Measurements from ENCODE around the gene SLC7A1. TPM values are rescaled to one million over a fixed set of nuclear protein-coding genes. Genes with fewer than 3 reads are reported as not detected.
A peak's percentile ranks its signal among the peaks of the same experiment; 100 is the strongest.

Gene SLC7A1
- total and polyA plus RNA-seq, 2 experiments from 2014 or later: 10.1 to 16.2 TPM

DNA sequence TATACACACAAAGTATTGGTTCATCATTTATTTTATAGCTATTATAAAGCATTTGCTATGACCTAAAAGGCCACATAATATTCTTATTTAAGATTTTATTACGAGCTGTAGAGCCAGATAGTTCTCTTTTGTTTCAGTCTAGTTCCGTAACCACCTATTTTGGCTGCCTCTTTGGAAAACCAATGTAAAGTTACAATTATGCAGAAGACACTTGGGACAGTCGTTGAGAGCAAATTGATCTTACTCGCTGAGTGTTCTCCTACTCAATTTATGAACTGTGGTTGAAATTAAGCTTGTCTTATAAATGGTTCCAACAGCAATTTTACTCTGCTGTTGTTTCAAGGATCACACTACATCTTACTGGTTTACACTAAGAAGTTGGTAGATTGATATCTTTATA lies 122.3 kb downstream of the SLC7A1 start:
- 78% methylated on average over 4 of the region's 4 CpGs for WGBS (ENCODE audit: low lambda C conversion rate, missing lambda C conversion rate)
- Histone ChIP-seq H3K36me3 (replicated peaks; ENCODE audit: insufficient read depth, low read depth) (no peaks in the 10 kb centered on the region), H4K20me1 (ENCODE audit: insufficient read depth, poor library complexity, severe bottlenecking) (no peaks in the 10 kb centered on the region), H3K27me3 (peaks cover 8% of the 10 kb centered on the region), H3K9me2 (replicated peaks; ENCODE audit: insufficient read depth) (no peaks in the 10 kb centered on the region), H3K4me1 (ENCODE audit: insufficient read depth) (no peaks in the 10 kb centered on the region), H3K27ac (no peak overlapping the region), H3K4me3 (no peak overlapping the region), H3K79me2 (no peaks in the 10 kb centered on the region), H3K9me3 (ENCODE audit: low read depth) (no peaks in the 10 kb centered on the region), H2AFZ (no peak overlapping the region), H3K4me2 (no peak overlapping the region)
- DNase-seq (ENCODE audit: low spot score): no peak
- TF ChIP-seq, protein P1, sequence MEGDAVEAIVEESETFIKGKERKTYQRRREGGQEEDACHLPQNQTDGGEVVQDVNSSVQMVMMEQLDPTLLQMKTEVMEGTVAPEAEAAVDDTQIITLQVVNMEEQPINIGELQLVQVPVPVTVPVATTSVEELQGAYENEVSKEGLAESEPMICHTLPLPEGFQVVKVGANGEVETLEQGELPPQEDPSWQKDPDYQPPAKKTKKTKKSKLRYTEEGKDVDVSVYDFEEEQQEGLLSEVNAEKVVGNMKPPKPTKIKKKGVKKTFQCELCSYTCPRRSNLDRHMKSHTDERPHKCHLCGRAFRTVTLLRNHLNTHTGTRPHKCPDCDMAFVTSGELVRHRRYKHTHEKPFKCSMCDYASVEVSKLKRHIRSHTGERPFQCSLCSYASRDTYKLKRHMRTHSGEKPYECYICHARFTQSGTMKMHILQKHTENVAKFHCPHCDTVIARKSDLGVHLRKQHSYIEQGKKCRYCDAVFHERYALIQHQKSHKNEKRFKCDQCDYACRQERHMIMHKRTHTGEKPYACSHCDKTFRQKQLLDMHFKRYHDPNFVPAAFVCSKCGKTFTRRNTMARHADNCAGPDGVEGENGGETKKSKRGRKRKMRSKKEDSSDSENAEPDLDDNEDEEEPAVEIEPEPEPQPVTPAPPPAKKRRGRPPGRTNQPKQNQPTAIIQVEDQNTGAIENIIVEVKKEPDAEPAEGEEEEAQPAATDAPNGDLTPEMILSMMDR (IDR thresholded peaks at IDR 0.05; ENCODE audit: poor library complexity): no peak
- TF ChIP-seq EZH2phosphoT487 (IDR thresholded peaks at IDR 0.05; ENCODE audit: low read depth, severe bottlenecking, unreplicated experiment) (no peak), EZH2 (IDR thresholded peaks at IDR 0.05; ENCODE audit: borderline replicate concordance) (no peak)

DNA sequence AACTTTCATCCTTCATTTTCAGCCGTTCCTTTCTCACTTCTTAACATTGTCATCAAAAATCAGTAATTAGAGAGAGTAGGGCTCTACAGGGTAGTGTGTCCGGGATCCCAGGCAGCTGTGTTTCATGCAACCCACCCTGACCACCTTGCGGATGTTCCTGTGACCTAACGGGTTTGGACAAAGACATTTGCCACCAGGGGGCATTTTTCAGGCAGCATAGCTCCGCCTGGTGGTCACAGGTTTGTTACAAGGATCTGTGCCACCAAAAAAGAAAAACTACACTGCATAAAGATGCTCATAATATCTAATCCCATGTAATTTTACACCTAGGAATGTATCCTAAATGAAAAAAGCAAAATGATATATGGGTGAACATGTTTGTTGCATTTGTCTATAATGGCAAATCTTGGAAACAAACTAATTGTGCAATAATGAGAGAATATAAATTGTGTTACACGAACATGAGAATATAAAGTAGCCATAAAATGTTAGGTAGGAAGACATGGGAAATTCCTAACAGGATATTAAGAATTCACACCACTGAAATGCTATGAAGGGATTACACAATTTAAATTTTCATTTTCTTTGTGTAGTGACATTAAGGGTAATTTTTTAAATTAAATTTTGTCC lies 123.0 kb downstream of the SLC7A1 start:
- Histone ChIP-seq H3K36me3 (replicated peaks; ENCODE audit: insufficient read depth, low read depth) (no peaks in the 10 kb centered on the region), H3K9me2 (replicated peaks; ENCODE audit: insufficient read depth) (no peaks in the 10 kb centered on the region), H2AFZ (no peak overlapping the region), H3K9me3 (ENCODE audit: low read depth) (no peaks in the 10 kb centered on the region), H3K27me3 (peaks cover 3% of the 10 kb centered on the region), H4K20me1 (ENCODE audit: insufficient read depth, poor library complexity, severe bottlenecking) (no peaks in the 10 kb centered on the region), H3K79me2 (no peaks in the 10 kb centered on the region), H3K4me3 (no peak overlapping the region), H3K4me2 (no peak overlapping the region), H3K4me1 (ENCODE audit: insufficient read depth) (no peaks in the 10 kb centered on the region), H3K27ac (no peak overlapping the region)
- WGBS (ENCODE audit: low lambda C conversion rate, missing lambda C conversion rate): 54% methylated on average over 6 of the region's 6 CpGs
- TF ChIP-seq, protein P1 (IDR thresholded peaks at IDR 0.05; ENCODE audit: poor library complexity): peak; percentile 72
- no peak for TF ChIP-seq EZH2 (IDR thresholded peaks at IDR 0.05; ENCODE audit: borderline replicate concordance)
- peak; percentile 71 for DNase-seq (ENCODE audit: low spot score)

DNA sequence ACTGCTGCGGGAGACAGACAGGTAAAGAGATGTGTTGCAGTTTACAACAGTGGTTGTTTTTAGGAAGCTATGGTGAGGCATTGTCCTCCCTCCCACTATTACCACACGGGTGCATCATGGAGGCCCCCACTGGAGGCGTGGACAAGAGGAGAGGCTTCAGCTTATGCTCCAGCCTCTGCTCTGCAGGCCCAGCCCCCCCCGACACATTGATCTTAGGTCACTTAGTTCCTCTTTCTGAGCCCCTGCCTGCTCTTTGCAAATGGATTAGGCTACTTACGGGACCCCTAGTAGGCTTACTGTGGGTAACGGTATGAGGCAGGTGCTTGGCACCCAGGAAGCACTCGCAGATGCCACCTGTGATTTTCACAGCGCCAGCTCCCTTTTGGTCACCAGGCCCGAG lies 123.9 kb downstream of the SLC7A1 start:
- Histone ChIP-seq H3K79me2 (no peaks in the 10 kb centered on the region), H3K9me3 (ENCODE audit: low read depth) (no peaks in the 10 kb centered on the region)
- TF ChIP-seq EZH2 (IDR thresholded peaks at IDR 0.05; ENCODE audit: borderline replicate concordance): no peak
- TF ChIP-seq, protein P1 (IDR thresholded peaks at IDR 0.05; ENCODE audit: poor library complexity): no peak
- TF ChIP-seq EZH2phosphoT487 (IDR thresholded peaks at IDR 0.05; ENCODE audit: low read depth, severe bottlenecking, unreplicated experiment): no peak

More for the DNA sequence above, 123.9 kb downstream of the SLC7A1 start:
- H2AFZ ChIP-seq: no peak overlapping the region
- H3K4me1 ChIP-seq (ENCODE audit: insufficient read depth): no peaks in the 10 kb centered on the region
- H3K9me2 ChIP-seq (replicated peaks; ENCODE audit: insufficient read depth): no peaks in the 10 kb centered on the region
- no peak overlapping the region for H3K4me2 ChIP-seq
- no peaks in the 10 kb centered on the region for H3K36me3 ChIP-seq (replicated peaks; ENCODE audit: insufficient read depth, low read depth)
- 95% methylated on average over 9 of the region's 9 CpGs for WGBS (ENCODE audit: low lambda C conversion rate, missing lambda C conversion rate)
- no peak overlapping the region for H3K27ac ChIP-seq
- no peaks in the 10 kb centered on the region for H4K20me1 ChIP-seq (ENCODE audit: insufficient read depth, poor library complexity, severe bottlenecking)
- H3K4me3 ChIP-seq: no peak overlapping the region
- peaks cover 3% of the 10 kb centered on the region for H3K27me3 ChIP-seq
- DNase-seq (ENCODE audit: low spot score): no peak

Measured in hepatocyte (in vitro differentiated cells).